HG03175 (cell line): ENCODE results near the gene GLUD1.
"Not testable (repeated sequence)": the region's sequence is repeated elsewhere in the genome, so short reads cannot be mapped to it uniquely, and the experiment has no call there.

Source experiments
- ATAC-seq: cut with Tn5 transposase; IDR thresholded peaks from one replicate; pipeline ENCODE4 v1.9.1; 2021; ENCODE audit warnings: mild to moderate bottlenecking, moderate library complexity; ENCODE audit not compliant: unreplicated experiment

GLUD1 gene

DNA sequence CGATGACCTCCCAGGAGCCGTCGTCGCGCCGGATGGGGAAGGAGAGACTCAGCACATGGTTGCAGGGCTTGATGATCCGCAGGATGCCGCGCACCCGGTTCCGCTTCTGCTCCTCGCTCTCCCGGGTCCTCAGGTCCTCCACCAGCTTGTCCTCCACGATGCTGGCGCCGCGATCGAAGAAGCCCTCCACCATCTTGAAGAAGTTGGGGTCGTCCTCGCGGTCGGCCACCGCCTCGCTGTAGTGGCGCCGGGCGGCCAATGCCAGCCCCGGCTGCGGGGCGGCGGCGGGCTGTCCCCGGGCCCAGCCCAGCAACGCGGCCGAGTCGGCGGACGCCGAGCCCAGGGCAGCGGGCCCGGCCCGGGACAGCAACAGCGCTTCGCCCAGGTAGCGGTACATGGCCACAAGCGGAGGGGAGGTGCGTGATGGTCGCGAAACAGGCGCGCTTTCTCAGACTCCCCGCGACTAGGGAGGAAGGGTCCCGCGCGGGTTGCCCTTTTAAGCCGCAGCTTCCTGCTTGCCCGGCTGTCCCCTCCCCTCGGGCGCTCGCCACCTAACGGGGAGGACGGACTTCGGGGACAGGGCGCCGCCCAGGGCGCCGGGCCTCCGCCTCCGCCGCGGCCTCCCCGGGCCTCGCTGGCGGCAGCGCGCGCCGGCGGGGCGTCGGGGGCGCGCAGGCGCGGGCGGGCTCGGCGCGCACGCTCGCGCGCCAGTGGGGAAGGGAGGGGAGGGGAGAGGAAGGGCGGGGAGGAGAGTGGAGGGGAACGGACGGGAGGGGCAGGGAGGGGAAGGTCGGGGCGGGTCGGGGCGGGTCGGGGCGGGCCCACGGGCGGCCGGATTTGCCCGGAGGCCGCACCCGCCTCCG is at the start of gene GLUD1, which contains the start of gene SHLD2:
Gene GLUD1, minus strand, starts transcription at position 471 of the 863 bp plus-strand sequence. Its CDS starts 74 bp downstream, at position 397.
Gene SHLD2, plus strand, starts transcription at position 834 of the 863 bp plus-strand sequence. CDS start 56,149 bp downstream, outside the sequence.
- ATAC-seq: peak; percentile 66

DNA sequence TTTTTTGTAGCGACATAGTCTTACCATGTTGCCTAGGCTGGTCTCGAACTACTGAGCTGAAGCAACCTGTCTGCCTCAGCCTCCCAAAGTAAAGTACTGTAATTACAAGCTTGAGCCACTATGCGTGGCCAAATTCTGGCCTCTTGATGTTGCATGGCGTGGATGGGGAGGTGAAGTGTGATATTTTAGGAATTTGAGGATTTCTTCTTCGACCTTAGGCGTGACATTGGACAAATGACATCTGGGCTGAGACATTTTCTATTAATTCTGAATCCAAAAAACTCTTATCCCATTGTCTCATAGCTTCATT is 48.4 kb upstream of the GLUD1 start:
- ATAC-seq: not testable (repeated sequence)

DNA sequence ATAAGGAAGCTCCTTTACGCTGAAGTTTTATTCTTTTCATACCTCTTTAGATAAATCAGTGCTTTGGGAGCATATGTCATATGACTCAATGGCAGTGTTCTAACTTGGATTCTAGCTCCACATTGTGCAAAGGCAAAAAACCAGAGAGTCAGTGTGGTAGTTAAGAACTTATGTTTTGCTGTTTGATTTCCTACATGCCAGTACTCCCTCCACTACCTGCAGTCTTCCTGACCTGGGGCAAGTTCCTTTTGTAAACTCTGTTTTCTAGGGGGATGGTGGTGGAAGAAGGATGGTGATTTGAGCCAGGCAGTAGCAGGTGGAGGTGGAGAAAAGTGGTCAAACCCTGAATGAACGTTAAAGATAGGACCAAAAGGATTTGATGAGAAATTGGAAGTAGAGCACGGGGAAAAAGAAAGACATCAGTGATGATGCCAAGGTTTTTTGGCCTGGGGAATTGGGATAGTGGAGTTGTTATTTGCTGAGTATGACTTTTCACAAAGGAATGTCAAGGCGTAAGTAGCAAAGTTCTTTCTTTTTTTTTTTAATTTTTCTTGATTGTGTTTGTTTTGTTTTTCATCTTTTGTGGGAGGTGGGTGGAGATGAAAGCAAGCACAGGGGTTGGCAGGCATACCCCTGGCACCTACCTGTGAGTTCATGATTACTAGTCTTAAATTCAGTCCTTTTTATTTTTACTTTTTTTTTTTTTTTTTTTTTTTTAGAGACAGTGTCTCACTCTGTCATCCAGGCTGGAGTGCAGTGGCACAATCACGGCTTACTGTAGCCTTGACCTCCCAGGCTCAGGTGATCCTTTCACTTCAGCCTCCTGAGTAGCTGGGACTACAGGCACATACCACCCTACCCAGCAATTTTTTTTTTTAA is 47.8 kb upstream of the GLUD1 start:
- not testable (repeated sequence) for ATAC-seq

DNA sequence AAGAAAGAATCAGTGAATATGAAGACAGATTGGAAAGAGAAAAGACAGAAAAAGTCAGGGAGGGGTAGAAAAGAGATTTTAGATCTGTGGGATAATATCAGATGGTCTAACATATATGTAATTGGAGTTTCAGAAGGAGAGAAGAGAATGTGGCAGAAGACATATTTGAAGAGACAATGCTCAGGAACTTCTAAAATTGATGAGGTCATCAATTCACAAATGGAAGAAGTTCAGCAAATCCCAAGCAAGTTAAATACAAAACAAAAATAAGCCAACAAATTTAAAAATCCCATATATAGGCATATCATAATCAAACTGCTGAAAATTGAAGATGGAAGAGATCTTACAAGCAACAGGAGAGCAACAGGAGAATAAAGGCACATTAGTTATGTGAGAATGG is 42.8 kb upstream of the GLUD1 start:
- ATAC-seq: not testable (repeated sequence)

GRCh38 chr10:87134440-87134839 is 39.8 kb upstream of the GLUD1 start:
- not testable (repeated sequence) for ATAC-seq

DNA sequence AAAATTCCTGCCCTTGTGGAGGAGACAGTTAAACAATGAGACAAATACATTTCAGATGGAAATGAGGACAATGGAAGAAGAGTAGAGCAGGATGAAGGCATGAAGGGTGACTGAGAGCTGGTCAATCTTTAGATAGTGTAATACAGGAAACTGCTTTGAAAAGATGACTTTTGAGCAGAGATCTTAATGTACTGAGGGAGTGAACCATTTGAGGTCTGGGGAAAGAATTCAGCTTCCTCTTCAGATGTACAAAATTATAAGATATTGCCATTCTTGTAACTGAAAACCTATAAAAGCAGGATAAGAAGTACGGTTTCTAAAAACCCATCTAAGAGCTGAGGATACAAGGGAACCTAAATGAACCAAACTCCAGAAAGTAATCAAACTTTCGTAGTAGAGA is 39.3 kb upstream of the GLUD1 start:
- ATAC-seq: not testable (repeated sequence)

DNA sequence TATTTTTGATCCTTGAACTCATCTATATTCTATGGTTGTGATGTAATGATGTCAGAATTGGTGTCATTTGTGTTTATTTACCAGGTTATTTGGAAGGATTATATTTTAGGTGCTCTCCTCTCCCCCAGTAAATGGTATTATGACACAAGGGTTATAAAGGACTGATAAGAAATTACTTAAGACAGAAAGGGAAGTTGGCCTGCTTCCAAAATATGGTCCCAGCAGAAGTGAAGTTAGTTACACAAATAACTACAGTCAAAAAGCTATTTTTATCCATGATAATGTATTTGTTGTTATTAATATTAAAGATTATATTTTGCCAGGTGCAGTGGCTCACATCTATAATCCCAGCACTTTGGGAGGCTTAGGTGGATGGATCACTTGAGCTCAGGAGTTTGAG is 37.5 kb upstream of the GLUD1 start:
- ATAC-seq: not testable (repeated sequence)

- ATAC-seq: not testable (repeated sequence)
Measured at GRCh38 chr10:87127607-87128156, 33.0 kb upstream of the GLUD1 start.

DNA sequence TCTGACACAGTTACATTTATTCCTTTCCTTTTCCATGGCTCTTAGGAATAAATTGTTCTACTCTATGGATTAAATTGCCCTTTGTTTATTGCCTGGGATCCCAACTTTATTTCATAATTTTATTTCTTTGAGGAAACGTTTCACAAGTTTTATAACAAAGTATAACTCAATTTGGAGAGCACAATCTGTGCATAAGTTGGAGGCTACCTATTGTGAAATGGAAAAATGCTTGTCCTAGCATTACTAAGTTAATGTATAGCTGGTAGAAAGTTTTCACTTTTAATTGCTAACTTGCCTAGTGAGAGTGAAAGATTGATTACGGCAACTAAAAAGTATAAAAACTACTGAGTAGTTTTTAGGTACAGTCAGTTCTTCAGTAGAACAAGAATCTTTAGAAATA is 32.4 kb upstream of the GLUD1 start:
- not testable (repeated sequence) for ATAC-seq

GRCh38 chr10:87123351-87123750 is 28.7 kb upstream of the GLUD1 start:
- ATAC-seq: not testable (repeated sequence)

DNA sequence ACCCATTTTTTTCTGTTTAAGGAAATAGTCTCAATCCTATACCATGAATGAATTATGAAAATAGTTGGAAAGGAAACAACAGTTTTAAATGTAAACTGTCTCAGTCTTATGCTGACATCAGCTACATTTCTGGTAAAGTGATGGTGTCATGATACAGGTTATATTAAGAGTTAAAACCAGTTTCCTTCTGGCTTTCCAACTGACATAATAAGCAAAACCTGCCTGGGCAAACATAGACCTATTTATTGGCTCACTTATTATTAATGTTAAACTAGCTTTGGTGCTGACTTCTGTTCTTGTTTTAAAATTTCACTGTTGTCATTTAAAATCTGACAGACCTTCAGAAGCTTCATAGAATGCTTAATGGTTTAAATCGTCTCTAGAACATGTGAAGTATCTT is 24.4 kb upstream of the GLUD1 start:
- ATAC-seq: not testable (repeated sequence)

DNA sequence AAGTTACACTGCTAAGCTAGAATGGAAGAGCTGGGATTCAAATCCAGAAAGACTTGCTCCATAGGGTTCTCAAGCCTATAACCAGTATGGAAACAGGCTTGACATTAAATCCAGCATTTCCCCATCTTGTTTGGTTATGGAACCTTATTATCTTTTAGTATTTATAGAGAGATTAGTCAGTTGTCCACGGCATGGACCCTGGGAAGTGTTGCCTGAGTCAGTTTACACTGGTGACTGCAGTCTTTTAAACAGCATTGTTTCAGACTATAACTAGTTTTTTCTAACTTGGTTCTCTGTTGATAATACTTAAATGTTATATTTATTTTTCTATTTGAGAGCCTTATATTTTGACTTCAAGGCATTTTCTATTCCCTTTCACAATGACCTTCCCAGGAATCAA is 23.5 kb upstream of the GLUD1 start:
- ATAC-seq: not testable (repeated sequence)

GRCh38 chr10:87105446-87106124 is 10.9 kb upstream of the GLUD1 start:
- ATAC-seq: no peak

DNA sequence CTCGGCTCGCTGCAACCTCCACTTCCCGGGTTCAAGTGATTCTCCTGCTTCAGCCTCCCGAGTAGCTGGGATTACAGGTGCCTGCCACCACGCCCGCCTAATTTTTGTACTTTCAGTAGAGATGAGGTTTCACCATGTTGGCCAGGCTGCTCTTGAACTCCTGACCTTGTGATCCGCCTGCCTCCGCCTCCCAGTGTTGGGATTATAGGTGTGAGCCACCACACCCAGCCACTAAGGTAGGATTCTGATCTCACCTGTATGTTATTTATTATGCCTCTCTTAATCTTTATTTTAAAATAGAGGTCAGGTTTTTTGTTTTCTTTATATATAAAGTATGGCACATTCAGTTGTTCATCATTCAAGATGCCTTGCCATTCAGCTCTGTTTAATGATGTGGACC is 10.1 kb upstream of the GLUD1 start:
- ATAC-seq: not testable (repeated sequence)

- no peak for ATAC-seq
Measured at GRCh38 chr10:87101996-87102395, 7.4 kb upstream of the GLUD1 start.

- ATAC-seq: peak; percentile 54
Measured at GRCh38 chr10:87095236-87095945, 748 bp upstream of the GLUD1 start.

GRCh38 chr10:87093632-87094372 is 841 bp downstream of the GLUD1 start:
- peak; percentile 32 for ATAC-seq

- no peak for ATAC-seq
Measured at GRCh38 chr10:87092861-87093631, 1.6 kb downstream of the GLUD1 start.
